Measurements from ENCODE around the gene DHRSX.

GRCh38 chrX:2242980-2243379, 257.8 kb downstream of the DHRSX start:
- TF ChIP-seq GABPA (IDR thresholded peaks at IDR 0.05; ENCODE audit: borderline replicate concordance, insufficient read depth, low read length) (no peak), FOSL1 (IDR thresholded peaks at IDR 0.05; ENCODE audit: insufficient read depth, low read depth, low read length) (no peak), EP300 (IDR thresholded peaks at IDR 0.05; ENCODE audit: borderline replicate concordance in 1 of 2, low read depth in 2 of 2, low read length in 2 of 2) (no peak), POLR2A (IDR thresholded peaks at IDR 0.05; ENCODE audit: control extremely low read depth in 1 of 2, low read depth in 2 of 2, low read length in 2 of 2) (no peak)
- TF ChIP-seq, protein P1, sequence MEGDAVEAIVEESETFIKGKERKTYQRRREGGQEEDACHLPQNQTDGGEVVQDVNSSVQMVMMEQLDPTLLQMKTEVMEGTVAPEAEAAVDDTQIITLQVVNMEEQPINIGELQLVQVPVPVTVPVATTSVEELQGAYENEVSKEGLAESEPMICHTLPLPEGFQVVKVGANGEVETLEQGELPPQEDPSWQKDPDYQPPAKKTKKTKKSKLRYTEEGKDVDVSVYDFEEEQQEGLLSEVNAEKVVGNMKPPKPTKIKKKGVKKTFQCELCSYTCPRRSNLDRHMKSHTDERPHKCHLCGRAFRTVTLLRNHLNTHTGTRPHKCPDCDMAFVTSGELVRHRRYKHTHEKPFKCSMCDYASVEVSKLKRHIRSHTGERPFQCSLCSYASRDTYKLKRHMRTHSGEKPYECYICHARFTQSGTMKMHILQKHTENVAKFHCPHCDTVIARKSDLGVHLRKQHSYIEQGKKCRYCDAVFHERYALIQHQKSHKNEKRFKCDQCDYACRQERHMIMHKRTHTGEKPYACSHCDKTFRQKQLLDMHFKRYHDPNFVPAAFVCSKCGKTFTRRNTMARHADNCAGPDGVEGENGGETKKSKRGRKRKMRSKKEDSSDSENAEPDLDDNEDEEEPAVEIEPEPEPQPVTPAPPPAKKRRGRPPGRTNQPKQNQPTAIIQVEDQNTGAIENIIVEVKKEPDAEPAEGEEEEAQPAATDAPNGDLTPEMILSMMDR (IDR thresholded peaks at IDR 0.05; ENCODE audit: control extremely low read depth in 1 of 3, insufficient read depth in 1 of 3, low read depth in 1 of 3, low read length in 3 of 3), result no peak
- TF ChIP-seq, protein P2, sequence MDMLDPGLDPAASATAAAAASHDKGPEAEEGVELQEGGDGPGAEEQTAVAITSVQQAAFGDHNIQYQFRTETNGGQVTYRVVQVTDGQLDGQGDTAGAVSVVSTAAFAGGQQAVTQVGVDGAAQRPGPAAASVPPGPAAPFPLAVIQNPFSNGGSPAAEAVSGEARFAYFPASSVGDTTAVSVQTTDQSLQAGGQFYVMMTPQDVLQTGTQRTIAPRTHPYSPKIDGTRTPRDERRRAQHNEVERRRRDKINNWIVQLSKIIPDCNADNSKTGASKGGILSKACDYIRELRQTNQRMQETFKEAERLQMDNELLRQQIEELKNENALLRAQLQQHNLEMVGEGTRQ (IDR thresholded peaks at IDR 0.05; ENCODE audit: low read length), result no peak
